ENCODE results near the gene TNKS2. TPM values are rescaled to one million over a fixed set of nuclear protein-coding genes. Genes with fewer than 3 reads are reported as not detected.
"Not testable (repeated sequence)": the region's sequence is repeated elsewhere in the genome, so short reads cannot be mapped to it uniquely, and the experiment has no call there.

The TNKS2 gene
- total RNA-seq, 4 donors from 2014 or later: 27.8 to 47.0 (median 31.3) TPM

DNA sequence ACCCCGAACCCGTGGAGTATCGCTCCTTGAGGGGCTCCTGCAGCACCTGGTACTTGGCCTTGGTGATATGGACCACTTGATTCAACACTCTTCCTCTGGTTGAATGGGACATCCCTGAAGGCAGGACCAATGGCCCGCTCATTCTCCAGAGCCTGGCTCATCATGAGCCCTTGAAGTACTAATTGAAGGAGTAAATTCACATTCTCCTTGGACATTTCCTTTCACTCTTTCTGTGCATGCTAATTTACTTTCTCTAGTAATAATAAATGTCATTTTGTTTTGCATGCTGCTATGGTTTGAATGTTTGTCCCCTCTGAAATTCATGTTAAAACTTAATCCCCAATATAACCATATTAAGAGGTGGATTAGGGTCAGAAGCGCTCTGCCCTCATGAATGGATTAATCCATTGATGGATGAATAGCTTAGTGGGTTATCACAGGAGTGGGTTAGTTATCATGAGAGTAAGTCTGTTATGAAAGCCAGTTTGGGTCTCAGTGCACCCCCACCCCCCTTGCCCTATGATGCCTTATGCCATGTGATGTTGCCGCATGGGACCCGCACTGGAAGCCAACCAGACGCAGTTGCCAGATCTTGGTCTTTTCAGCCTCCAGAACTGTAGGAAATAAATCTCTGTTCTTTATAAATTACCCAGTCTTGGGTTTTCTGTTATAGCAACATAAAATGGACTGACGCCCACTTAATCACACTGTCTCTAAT lies 87.3 kb downstream of the TNKS2 start:
- no peak for TF ChIP-seq CTCF (IDR thresholded peaks at IDR 0.05)
- TF ChIP-seq POLR2A (IDR thresholded peaks at IDR 0.05): no peak
- no peaks in the 10 kb centered on the region for H3K9me3 ChIP-seq
- no peaks in the 10 kb centered on the region for H3K36me3 ChIP-seq

GRCh38 chr10:91886954-91887271 lies 88.7 kb downstream of the TNKS2 start:
- Histone ChIP-seq H3K4me1 (peaks cover 0 to 10% (median 4%) of the 10 kb centered on the region in 4 donors), H3K9me3 (no peaks in the 10 kb centered on the region), H3K4me3 (peak overlapping the region; percentile 31 to 58 (median 53)), H3K27me3 (peaks cover 0 to 7% of the 10 kb centered on the region in 2 donors), H3K36me3 (no peaks in the 10 kb centered on the region), H3K27ac (no peak overlapping the region)
- DNase-seq: no peak
- TF ChIP-seq CTCF (IDR thresholded peaks at IDR 0.05): no peak
- TF ChIP-seq POLR2A (IDR thresholded peaks at IDR 0.05): no peak

More for the DNA sequence above, 87.3 kb downstream of the TNKS2 start:
- H3K4me3 ChIP-seq: no peak overlapping the region
- no peak overlapping the region for H3K27ac ChIP-seq
- peaks cover 0 to 10% (median 4%) of the 10 kb centered on the region in 4 donors for H3K4me1 ChIP-seq
- peaks cover 0 to 7% of the 10 kb centered on the region in 2 donors for H3K27me3 ChIP-seq
- DNase-seq: no peak

DNA sequence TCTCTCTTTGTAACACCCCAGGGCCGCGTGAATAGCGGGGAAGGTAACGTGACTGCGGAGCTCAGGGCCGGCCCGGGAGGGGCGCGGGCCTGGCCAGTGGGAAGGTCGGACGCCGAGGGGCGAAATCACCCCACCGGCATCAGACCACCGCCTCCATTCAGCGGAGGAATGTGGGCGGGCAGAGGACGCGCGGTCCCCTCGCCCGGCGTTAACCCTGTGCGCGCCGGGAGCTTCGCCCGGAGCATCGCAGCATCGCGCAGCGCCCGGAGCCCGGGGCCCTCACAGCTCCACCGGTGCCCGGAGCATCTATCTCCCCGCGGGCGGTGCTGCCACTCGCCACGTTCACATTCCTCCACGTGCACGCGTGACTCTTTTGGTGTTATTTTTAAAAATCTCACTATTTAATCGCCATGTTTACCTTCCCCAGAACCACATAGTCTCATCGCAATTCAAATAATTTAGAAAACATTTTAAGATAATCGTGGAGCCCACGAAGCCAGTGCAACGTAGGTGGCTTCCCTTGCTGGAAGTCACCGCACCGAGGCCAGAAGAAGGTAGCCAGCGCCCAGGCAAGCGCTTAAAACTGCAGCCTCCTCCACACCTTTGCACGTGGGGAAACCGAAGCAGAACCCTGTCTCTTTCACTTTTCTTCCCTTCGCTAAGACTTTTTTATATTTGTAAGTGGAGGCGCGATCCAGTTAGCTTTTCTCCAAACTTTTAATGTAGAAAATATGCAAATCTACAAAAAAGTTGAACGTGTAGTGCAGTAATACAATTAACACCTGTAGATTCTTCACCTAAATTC lies 89.2 kb downstream of the TNKS2 start:
- Histone ChIP-seq H3K4me1 (peaks cover 0 to 10% (median 4%) of the 10 kb centered on the region in 4 donors), H3K27ac (no peak overlapping the region), H3K36me3 (no peaks in the 10 kb centered on the region), H3K9me3 (no peaks in the 10 kb centered on the region), H3K27me3 (peaks cover 0 to 7% of the 10 kb centered on the region in 2 donors), H3K4me3 (peak overlapping the region; percentile 31 to 58 (median 53))
- DNase-seq: peak in 2 of 3 donors; percentile 50 to 54
- no peak for TF ChIP-seq CTCF (IDR thresholded peaks at IDR 0.05)
- TF ChIP-seq POLR2A (IDR thresholded peaks at IDR 0.05): no peak

GRCh38 chr10:91891125-91892001 lies 93.1 kb downstream of the TNKS2 start:
- Histone ChIP-seq H3K4me1 (peaks cover 0 to 10% (median 4%) of the 10 kb centered on the region in 4 donors), H3K36me3 (no peaks in the 10 kb centered on the region), H3K27me3 (peaks cover 0 to 7% of the 10 kb centered on the region in 2 donors), H3K4me3 (no peak overlapping the region), H3K9me3 (no peaks in the 10 kb centered on the region), H3K27ac (no peak overlapping the region)
- TF ChIP-seq POLR2A (IDR thresholded peaks at IDR 0.05) (no peak), CTCF (IDR thresholded peaks at IDR 0.05) (no peak)
- DNase-seq: no peak

DNA sequence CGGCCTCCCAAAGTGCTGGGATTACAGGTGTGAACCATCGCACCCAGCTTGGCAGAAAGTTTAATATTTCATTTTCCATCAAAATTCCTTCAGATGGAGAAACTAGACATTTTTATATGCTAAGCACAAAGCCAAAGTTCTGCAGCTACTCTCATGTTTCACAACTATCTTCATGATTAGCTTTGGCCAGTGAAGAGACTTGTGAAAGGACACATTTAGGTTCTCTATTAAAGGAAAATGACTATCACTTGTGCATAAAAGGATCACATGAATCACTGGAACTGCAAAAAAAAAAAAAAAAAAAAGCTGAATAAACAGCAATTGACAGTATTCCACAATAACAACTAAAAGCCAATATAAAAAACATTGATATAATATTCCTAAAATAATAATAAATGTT lies 94.8 kb downstream of the TNKS2 start:
- H3K4me1 ChIP-seq: peaks cover 0 to 2% (median 0%) of the 10 kb centered on the region in 4 donors
- H3K4me3 ChIP-seq: no peak overlapping the region
- no peaks in the 10 kb centered on the region for H3K36me3 ChIP-seq
- no peaks in the 10 kb centered on the region for H3K9me3 ChIP-seq
- no peak for DNase-seq
- TF ChIP-seq CTCF (IDR thresholded peaks at IDR 0.05) (no peak), POLR2A (IDR thresholded peaks at IDR 0.05) (no peak)
- no peak overlapping the region for H3K27ac ChIP-seq
- H3K27me3 ChIP-seq: no peaks in the 10 kb centered on the region

GRCh38 chr10:91894261-91894685 lies 96.0 kb downstream of the TNKS2 start:
- not testable (repeated sequence) for DNase-seq

More at GRCh38 chr10:91894261-91894685, 96.0 kb downstream of the TNKS2 start:
- not testable (repeated sequence) for H3K27ac ChIP-seq, H3K36me3 ChIP-seq, H3K4me3 ChIP-seq, H3K27me3 ChIP-seq, H3K4me1 ChIP-seq, H3K9me3 ChIP-seq

Measured in Peyer's patch (tissue), 4 donors.